HG03342 (cell line): ENCODE measurements around the gene TYMP.
A peak's percentile ranks its signal among the peaks of the same experiment; 100 is the strongest.

Experiments
- ATAC-seq: cut with Tn5 transposase; IDR thresholded peaks from one replicate; pipeline ENCODE4 v1.9.1; 2021; ENCODE audit warnings: mild to moderate bottlenecking, moderate library complexity; ENCODE audit not compliant: unreplicated experiment

The TYMP gene

DNA sequence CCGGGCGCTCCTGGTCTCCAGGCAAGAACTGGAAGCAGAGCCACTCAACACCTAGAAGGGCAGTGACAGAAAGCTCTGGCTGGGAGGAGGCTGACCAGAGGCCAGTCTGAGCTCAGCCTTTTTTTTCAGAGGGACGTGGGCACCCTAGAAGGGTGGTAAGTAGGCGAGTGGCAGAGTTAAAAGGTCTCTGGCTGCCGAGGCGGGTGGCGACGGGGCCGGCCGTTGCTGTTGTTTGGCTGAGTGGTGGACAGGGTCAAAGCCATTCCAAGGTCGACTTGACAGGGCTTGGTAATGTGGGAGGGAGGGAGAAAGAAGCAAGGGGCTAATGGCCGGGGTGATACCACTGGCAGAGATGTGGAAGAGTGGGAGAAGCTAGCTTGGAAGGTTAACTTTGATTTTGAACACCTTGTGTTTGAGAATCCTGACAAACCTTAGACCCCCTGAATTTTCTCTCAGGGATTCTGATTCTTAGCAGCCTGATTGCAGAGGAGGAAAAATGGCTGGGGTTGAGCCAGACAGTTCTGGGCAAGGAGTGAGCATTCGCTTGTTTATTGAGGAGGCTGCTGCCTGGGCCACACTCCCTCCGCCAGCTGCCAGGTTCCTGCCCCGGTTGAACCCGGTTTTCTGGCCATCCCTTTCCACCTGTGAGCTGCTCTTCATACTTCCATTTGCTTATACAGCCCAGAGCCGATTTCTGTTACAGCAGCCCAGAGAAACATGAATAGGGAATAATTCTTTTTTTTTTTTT, 33.8 kb upstream of the TYMP start:
- ATAC-seq = peak; percentile 17

DNA sequence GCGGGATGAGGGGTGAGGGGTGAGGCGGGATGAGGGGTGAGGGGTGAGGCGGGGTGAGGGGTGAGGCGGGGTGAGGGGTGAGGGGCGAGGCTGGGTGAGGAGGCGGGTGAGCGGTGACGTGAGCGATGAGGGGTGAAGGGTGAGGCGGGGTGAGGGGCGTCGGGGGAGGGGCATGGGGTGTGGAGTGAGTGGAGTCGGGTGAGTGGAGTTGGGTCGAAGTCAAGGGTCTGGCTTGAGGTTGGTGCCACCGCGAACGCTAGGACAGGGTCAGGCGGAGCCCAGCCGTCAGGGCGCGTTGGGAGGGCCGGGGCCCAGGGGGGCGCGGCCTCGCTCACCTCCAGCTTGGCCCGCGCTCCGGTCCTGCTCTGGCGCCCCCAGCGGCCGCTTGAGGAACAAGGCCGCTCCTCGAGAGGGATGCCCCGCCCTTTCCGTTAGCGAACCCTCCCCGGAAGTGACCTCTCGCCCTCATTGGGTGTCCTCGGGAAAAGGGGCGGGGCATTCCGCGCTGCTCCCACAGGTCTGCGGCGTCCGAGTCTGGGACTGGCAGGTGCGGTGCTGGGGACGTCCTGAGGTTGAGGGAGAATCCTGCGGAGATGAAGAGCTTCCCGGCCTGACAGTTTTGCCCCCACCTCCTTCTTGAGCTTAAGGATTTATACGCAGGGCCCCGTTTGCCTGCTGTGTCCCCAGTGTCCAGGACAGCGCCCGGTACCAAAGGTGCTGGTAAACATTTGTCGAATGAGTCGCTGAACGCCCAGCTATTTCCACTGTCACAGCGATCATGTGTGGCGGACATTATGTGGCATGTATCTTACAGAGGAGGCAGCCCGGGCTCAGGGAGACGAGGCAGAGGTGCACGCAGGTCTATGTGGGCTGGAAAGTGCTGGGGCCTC, 33.0 kb upstream of the TYMP start, which contains the start of gene SYCE3:
TSS of gene SYCE3 (minus strand) at position 397 of the 890 bp plus-strand sequence. CDS start 6,514 bp downstream, outside the sequence.
- peak; percentile 79 for ATAC-seq

DNA sequence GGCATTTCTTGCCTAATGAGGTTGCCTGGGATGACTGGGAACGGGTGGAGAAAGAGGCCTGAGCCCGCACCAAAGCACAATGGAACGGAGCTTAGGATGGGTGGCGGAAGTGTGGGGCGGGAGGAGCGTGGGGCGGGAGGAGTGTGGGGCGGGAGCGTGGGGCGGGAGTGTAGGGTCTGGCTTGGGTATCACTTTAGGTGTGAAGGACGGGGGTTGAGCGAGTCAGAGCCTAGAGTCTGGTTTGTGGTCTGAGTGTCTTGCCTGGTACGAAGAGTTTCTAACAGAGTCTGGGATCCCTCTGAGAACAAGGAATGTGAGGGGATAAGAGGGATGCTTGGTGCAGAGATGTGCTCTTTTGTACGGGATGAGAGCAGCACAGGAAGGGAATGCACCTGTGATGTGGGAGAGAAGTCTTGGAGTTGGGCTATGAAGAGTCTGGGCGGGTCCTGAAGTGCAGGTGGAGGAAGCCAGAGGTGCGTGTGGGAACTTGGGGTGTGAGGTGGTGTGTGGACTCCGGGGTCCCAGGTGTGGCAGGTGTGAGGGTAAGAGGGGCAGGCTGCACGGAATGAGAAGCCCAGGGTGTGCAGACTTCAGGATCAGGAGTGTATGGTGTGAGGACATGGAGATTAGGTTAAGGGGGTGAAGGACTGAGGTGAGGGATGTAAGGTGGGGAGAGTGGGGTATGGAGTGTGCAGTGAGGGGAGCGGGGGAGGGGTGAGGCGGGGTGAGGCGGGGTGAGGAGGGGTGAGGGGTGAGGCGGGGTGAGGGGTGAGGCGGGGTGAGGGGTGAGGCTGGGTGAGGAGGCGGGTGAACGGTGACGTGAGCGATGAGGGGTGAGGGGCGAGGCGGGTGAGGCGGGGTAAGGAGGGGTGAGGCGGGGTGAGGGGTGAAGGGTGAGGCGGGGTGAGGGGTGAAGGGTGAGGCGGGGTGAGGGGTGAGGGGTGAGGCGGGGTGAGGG, 31.9 kb upstream of the TYMP start:
- no peak for ATAC-seq

DNA sequence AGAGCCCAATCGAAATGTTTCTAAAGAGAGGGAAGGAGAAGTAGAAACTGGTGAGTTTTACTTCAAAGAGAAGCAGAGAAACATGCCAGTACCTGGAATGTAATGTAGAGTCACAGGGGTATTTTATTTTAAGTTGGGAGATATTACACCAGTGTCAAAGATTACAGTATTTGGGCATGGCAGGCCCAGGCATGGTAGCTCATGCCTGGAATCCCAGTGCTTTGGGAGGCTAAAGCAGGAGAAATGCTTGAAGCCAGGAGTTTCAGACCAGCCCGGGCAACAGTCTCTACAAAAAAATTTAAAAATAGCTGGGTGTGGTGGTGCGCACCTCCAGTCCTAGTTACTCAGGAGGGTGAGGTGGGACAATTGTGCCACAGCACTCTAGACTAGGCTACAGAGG, 30.2 kb upstream of the TYMP start:
- ATAC-seq = no peak

DNA sequence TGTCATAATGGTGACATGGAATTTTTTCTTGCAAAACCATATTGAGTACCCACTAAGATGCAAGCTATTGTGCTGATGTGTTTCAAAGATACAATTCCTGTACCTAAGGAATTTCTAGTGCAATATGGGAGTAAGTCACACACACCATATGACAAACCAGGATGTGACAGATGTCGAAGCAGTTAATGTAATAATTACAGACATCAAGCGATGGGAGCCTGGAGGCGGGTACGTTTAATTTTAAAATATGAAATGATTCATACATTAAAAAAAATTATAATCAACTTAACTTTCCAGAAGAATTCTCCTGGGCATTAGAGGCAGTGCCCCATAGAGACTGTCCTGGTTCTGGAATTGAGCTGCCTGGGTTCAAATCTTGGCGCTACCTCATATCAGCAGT, 26.9 kb upstream of the TYMP start:
- ATAC-seq = no peak

DNA sequence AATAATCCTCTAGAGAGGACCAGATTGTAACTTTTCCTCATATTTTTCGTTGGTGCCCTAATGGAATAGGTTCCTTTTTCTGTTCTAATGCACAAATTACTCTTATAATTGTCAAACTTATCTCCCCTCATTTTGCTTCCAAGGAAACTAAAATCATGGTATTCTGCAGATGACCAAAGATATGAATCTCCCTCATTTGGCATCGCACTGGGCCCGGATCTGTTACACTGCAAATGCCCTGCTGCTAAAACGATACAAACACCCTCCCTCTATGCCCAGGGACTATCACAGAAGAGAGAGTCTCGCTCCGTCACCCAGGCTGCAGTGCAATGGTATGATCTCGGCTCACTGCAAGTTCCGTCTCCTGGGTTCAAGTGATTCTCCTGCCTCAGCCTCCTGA, 23.5 kb upstream of the TYMP start:
- no peak for ATAC-seq

DNA sequence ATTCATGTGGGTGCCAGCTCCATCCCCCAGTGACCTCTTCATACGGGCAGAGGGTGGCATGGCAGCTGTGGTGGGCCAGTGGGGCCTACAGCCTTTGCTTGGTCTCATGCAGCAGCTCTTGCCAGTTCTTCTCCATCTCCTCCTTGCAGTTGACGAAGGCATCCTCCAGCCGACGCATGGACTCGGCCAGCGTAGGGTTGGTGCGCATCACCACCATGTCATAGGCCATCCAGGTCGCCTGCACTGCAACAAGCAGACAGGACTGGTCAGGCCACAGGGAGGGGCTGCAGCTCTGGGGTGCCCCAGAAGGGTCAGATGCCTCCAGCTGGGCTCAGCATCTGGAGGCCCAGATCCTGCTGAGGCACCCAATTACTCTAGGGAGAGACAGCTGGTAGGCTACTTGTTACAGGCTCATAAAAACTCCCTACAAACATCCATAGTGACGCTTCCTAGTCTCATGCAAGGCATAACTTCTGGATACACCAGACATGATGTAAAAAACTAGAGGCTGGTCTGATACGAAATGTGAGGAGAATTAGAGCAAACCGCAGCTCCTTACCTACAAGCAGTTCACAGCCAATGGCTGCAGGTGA, 21.4 kb upstream of the TYMP start:
- ATAC-seq = no peak

DNA sequence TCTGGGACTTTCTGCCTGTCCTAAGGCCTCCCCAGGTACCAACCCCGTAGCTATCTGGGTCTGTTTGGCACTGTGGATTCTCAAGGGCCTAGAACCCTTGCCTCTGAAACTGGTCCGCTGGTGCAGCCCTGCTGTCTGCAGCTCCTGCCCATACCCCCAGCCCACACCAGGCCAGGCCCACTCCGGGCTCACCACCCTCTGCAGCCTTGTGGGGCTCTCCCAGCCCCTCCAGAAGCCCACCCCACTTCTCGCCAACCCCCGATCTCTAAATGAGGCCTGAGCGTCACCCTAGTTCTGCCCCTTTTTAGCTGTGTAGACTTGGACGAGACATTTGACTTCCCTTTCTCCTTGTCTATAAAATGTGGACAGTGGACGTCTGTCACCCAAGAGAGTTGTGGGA, 20.6 kb upstream of the TYMP start:
- no peak for ATAC-seq

DNA sequence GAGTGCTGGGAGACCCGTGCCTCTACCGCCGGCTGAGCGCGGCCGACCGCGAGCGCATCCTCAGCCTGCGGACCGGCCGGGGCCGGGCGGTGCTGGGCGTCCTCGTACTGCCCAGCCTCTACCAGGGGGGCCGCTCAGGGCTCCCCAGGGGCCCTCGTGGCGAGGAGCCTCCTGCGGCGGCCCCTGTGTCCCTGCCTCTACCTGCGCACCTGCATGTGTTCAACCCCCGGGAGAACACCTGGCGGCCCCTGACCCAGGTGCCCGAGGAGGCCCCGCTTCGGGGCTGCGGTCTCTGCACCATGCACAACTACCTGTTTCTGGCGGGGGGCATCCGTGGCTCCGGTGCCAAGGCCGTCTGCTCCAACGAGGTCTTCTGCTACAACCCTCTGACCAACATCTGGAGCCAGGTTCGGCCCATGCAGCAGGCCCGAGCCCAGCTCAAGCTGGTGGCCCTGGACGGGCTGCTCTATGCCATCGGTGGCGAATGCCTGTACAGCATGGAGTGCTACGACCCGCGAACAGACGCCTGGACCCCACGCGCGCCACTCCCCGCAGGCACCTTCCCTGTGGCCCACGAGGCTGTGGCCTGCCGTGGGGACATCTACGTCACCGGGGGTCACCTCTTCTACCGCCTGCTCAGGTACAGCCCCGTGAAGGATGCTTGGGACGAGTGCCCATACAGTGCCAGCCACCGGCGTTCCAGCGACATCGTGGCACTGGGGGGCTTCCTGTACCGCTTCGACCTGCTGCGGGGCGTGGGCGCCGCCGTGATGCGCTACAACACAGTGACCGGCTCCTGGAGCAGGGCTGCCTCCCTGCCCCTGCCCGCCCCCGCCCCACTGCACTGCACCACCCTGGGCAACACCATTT, 19.3 kb upstream of the TYMP start:
- ATAC-seq = no peak

DNA sequence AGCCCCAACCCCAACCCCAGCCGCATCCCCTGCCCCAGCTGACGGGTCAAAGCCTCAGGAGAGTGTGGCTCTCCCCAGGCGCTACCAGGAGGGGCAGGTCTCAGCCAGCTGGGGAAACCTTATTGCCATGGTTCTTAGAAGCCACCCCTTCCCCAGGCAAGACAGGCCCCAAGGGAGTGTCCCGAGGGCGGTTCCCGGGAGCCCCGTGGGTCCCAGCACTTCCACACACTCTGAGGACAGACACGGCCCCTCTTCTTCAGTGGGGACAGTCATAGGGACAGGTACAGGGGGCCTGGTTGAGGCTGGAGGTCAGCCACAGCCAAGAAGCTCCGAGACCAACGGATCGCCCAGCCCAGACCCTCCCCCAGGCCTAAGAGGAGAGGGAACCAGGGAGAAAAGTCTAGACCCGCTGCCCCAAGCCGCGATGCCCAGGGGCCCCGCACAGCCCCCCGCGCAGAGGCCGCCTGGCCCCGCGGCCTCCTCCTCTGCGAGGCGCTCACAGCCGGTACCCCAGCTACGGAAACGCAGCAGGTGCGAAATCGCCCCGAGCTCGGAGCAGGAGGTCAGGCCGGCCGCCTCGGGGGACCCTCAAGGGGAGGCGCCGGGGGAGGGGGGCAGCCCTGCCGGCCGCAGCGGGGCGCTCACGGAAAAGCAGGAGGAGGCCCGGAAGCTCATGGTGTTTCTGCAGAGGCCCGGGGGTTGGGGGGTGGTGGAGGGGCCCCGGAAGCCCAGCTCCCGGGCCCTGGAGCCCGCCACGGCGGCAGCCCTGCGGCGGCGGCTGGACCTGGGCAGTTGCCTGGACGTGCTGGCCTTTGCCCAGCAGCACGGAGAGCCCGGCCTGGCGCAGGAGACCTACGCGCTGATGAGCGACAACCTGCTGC, 18.5 kb upstream of the TYMP start:
- ATAC-seq = no peak

DNA sequence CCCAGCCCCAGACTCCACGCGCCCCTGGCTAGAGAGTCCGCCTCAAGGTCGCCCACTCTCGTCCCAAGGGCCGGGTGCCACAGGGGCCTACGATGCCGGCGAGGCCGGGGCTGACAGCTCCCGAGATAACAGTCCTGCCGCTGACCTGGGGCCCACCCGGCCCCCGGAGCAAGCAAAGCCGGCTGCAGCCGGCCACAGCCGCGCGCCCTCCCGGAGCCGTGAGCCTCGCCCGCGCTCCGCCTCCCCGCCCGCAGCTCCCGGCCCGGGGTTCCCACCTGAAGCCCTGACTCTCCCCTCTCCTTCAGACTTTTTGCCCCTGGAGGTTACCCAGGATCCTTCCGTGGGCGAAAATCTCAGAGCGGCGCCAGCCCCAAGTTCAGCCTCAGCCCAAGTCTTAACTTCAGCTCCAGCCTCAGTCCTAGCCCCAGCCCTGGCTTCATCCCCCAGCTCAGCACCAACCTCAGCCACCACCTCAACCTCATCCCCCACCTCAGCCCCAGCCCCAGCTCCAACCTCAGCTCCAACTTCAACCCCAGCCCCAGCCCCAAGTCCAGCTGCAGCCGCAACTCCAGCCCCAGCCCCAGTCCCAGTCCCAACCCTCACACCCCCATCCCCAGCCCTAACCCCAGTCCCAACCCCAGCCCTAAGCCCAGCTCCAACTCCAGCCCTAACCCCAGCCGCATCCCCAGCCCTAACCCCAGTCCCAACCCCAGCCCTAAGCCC, 17.6 kb upstream of the TYMP start:
- ATAC-seq = no peak

DNA sequence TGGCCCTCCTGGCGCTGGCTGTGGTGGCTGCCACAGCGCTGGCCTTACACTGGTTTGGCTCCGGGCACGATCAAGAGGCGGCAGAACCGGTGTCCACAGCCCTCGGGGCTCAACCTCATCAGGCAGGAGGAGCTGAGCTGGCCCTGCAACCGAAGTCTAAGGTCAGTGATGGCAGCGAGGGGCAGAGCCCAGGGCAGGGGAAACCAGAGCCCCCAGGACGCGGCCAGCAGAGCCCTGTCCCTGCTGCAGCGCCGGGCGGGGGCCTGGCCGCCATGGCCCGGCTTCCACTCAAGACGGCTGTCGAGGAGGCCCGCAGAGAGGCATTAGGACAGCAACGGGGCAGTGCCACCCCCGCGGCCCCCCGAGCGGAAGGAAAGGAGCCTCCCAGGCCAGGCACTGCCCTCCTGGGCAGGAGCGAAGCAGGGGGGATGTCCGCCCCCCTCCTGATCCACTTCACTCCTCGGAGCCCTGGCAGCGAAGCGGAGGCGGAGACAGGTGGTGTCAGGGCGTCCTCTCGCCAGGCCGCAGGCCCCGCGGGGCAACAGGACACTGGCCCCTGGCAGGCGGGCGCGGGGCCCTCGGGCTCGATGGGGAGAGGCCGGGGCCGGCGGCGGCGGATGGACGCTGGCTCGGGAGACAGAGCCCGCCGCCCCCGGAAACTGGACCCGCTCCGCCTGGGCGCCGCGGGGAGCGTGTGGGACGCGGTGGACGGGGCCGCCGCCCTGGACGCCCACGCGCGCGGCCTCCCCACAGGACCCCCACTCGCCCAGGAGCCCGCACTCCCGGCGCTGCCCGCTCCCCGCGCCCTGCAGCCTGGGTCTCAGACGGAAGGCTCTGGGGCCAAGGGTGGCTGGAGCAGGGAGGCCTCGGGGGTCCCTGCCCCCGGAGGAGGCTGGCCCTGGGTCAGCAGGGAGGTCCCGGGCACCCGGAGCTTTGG, 16.8 kb upstream of the TYMP start:
- ATAC-seq = no peak

DNA sequence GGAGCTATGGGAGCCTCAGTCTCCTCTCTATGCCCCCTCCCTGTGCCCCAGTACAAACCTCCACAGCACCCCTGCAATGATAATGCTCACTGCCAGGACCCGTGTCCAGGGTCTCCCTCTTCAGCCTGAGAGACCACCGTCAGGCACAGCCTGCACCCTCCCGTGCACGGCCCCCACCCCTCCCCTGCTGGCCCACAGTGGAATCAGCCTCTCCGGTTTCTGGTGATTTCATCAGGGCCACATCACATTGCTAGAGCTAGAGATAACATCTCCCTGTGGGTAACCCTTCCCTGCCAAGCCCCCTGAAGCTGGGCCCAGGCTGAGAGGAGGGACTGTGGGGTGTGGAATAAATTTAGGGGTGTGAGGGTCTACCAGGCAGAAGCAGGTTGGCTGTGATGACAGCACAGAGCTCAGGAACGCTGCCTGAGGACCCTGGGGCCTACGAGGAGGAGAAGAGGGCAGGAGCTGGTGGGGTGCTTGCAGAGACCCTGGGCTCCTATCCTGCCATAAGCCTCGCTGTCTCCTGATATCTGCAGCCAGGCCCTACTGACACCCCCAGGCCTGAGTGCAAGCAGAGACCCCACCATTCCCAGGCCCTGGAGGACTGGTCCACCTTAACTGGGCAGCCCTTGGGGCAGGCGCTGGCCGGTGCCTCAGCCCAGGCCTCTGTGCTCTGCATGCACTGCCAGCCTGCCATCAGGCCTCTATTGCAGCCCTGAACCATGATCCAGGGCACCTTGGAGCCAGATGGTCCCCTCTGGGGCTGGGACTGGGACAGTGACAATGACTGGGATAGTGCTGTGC, 15.9 kb upstream of the TYMP start, which contains the start of gene KLHDC7B:
TSS of gene KLHDC7B (plus strand) at position 378 of the 804 bp plus-strand sequence. CDS start at position 723, 345 bp downstream.
- no peak for ATAC-seq

DNA sequence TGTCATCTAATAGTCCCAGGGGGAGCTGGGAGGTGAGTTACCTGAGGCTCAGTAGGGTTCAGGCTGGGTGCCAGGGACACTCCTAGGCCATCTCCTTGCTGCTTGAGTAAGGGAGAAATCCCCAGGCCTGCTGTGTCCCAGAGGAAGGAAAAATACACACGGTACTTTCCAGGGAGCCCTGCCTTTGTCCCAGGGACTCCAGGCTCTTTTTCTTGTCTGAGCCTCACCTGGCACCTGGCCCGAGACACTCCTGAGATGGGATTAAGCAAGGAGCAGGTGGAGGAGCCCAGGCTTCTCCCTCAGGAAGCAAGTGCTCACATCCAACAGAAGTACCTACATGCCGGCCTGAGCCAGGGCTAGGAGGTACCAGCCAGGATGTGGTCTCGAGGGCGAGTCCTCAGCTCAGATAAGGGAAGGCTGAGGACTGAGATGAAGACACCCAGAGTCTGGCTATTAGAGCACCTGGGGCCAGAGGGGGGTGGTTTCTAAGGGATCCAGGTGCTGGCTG, 15.0 kb upstream of the TYMP start:
- no peak for ATAC-seq

DNA sequence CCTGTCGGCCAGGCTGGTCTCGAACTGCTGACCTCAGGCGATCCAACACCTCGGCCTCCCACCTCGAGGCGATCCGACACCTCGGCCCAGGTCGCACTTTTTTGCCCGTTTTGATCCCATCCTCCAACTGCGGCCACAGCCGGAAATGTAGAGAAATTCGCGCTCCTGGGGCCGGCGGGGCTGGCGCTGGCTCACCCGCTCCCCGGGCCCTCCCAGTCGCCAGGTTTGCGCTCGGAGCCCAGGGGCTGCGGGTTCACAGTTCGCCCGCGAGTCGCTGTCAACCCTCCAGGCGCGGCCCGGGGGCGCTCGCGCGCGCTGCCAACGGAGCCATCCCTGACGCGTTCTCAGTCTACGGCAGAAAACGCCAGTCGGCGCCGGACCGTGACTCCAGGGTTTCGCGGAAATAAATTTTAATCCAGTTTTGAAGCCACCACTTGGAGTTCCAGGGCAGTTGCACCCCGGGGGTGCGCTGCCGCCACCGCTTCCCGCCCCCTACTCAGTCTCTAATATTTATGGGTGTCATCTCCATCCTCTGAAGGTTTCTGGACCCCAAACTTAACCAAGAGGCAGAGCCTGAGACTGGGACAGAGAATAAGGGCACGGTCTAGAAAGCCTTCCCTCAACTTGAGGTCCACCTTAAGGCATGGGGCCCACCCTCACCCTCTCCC, 14.4 kb upstream of the TYMP start:
- ATAC-seq = no peak
